Measurements from ENCODE around the gene GRIK3.

DNA sequence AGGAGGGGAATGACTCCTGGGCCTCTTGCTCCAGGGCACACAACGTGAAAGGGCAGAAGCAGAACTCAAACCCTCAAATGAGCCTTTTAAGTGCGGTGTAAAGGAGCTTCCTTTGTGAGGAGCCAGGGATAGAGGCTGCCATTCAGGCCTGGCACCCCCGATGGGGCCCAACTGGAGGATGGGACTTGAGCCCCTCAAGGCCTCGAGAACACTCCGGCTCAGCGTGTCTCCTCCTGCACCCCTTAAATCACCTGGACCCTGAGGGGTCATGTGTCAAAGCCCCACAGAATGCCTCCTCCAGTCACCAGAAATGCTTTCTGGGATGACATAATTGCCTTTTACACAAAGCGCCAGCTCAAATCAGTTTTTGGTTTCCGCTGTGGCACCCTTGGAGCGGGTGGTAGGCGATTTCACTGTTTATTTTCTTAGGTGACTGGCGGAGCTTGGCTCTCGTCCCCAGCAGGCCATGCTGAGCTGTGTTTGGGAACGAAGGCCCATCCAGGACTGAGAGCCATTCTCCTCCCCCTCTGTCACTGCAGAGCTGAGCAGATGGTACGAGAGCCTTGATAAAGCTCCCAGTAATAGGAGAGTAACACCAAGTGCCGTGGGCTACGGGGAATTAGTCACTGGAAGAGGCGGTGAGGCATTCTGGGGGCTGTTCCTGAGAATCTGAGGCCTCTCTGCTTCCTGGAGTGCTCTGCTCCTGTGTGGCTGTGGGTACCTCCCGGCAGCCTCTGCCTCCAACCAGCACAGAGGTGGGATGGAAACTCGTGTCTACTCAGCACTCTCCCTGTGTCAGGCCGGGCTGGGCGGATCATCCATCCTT, 163.0 kb downstream of the GRIK3 start:
- TF ChIP-seq POLR2A (IDR thresholded peaks at IDR 0.05; ENCODE audit: low read length) (no peak), GATA1 (IDR thresholded peaks at IDR 0.05; ENCODE audit: low read depth, low read length) (no peak)
